Measurements from ENCODE around the gene GPR146. TPM values are rescaled to one million over a fixed set of nuclear protein-coding genes. Genes with fewer than 3 reads are reported as not detected.

GPR146 gene
- total and polyA plus RNA-seq, 2 donors (not counting 1 experiment from before 2014, with no cell fraction given) = 2.2 to 3.3 TPM

GRCh38 chr7:1004018-1004852 is 40.1 kb upstream of the GPR146 start:
- TF ChIP-seq EZH2 (IDR thresholded peaks at IDR 0.05; ENCODE audit: low read length, missing control alignments) = no peak
- no peak for TF ChIP-seq CTCF (conservative IDR thresholded peaks at IDR 0.05 in 1 of 2, IDR thresholded peaks at IDR 0.05 in 1 of 2; ENCODE audit: low read depth in 1 of 2, low read length in 2 of 2)
- Histone ChIP-seq H3K4me1 (ENCODE audit: control insufficient read depth, extremely low read depth, insufficient read depth, low read length) (no peaks in the 10 kb centered on the region), H3K36me3 (ENCODE audit: control insufficient read depth, insufficient read depth, low read length) (peaks cover 6% of the 10 kb centered on the region), H3K9me3 (ENCODE audit: control insufficient read depth, insufficient read depth, low read depth, low read length) (no peaks in the 10 kb centered on the region), H3K79me2 (ENCODE audit: control insufficient read depth, insufficient read depth, low read length) (no peaks in the 10 kb centered on the region), H3K4me2 (ENCODE audit: extremely low read depth, insufficient read depth, low read length) (no peak overlapping the region), H3K27me3 (ENCODE audit: control insufficient read depth, insufficient read depth, low read length) (no peaks in the 10 kb centered on the region), H4K20me1 (ENCODE audit: control insufficient read depth, extremely low read depth, insufficient read depth, low read length) (no peaks in the 10 kb centered on the region), H2AFZ (ENCODE audit: low read length) (no peak overlapping the region), H3K27ac (ENCODE audit: insufficient read depth, low read length) (no peak overlapping the region), H3K9ac (ENCODE audit: insufficient read depth, low read length) (no peak overlapping the region), H3K4me3 (replicated peaks in 1 of 4; ENCODE audit: control extremely low read depth in 1 of 4, insufficient read depth in 1 of 4, low read depth in 3 of 4, low read length in 4 of 4) (no peak overlapping the region)
- no peak for DNase-seq (ENCODE audit: low read depth in 2 of 2)

- peaks cover 5% of the 10 kb centered on the region for H3K36me3 ChIP-seq (ENCODE audit: control insufficient read depth, insufficient read depth, low read length)
- no peak overlapping the region for H3K4me2 ChIP-seq (ENCODE audit: extremely low read depth, insufficient read depth, low read length)
- H3K9ac ChIP-seq (ENCODE audit: insufficient read depth, low read length) = no peak overlapping the region
- H2AFZ ChIP-seq (ENCODE audit: low read length) = no peak overlapping the region
- H4K20me1 ChIP-seq (ENCODE audit: control insufficient read depth, extremely low read depth, insufficient read depth, low read length) = no peaks in the 10 kb centered on the region
- TF ChIP-seq EZH2 (IDR thresholded peaks at IDR 0.05; ENCODE audit: low read length, missing control alignments) (no peak), CTCF (conservative IDR thresholded peaks at IDR 0.05 in 1 of 2, IDR thresholded peaks at IDR 0.05 in 1 of 2; ENCODE audit: low read depth in 1 of 2, low read length in 2 of 2) (no peak)
- no peak overlapping the region for H3K4me3 ChIP-seq (replicated peaks in 1 of 4; ENCODE audit: control extremely low read depth in 1 of 4, insufficient read depth in 1 of 4, low read depth in 3 of 4, low read length in 4 of 4)
- no peaks in the 10 kb centered on the region for H3K4me1 ChIP-seq (ENCODE audit: control insufficient read depth, extremely low read depth, insufficient read depth, low read length)
- DNase-seq (ENCODE audit: low read depth in 2 of 2) = no peak
- no peaks in the 10 kb centered on the region for H3K79me2 ChIP-seq (ENCODE audit: control insufficient read depth, insufficient read depth, low read length)
- no peaks in the 10 kb centered on the region for H3K9me3 ChIP-seq (ENCODE audit: control insufficient read depth, insufficient read depth, low read depth, low read length)
- no peak overlapping the region for H3K27ac ChIP-seq (ENCODE audit: insufficient read depth, low read length)
- no peaks in the 10 kb centered on the region for H3K27me3 ChIP-seq (ENCODE audit: control insufficient read depth, insufficient read depth, low read length)
These were observed 39.0 kb upstream of the GPR146 start for GRCh38 chr7:1005303-1005702.

- H4K20me1 ChIP-seq (ENCODE audit: control insufficient read depth, extremely low read depth, insufficient read depth, low read length) = no peaks in the 10 kb centered on the region
These were observed 36.4 kb upstream of the GPR146 start for GRCh38 chr7:1007901-1008300.

More at GRCh38 chr7:1007901-1008300, 36.4 kb upstream of the GPR146 start:
- H3K4me3 ChIP-seq (replicated peaks in 1 of 4; ENCODE audit: control extremely low read depth in 1 of 4, insufficient read depth in 1 of 4, low read depth in 3 of 4, low read length in 4 of 4) = no peak overlapping the region
- no peaks in the 10 kb centered on the region for H3K4me1 ChIP-seq (ENCODE audit: control insufficient read depth, extremely low read depth, insufficient read depth, low read length)
- H3K9me3 ChIP-seq (ENCODE audit: control insufficient read depth, insufficient read depth, low read depth, low read length) = no peaks in the 10 kb centered on the region
- H3K27ac ChIP-seq (ENCODE audit: insufficient read depth, low read length) = no peak overlapping the region
- TF ChIP-seq EZH2 (IDR thresholded peaks at IDR 0.05; ENCODE audit: low read length, missing control alignments) = no peak
- no peak for TF ChIP-seq CTCF (conservative IDR thresholded peaks at IDR 0.05 in 1 of 2, IDR thresholded peaks at IDR 0.05 in 1 of 2; ENCODE audit: low read depth in 1 of 2, low read length in 2 of 2)
- peaks cover 5% of the 10 kb centered on the region for H3K36me3 ChIP-seq (ENCODE audit: control insufficient read depth, insufficient read depth, low read length)
- no peaks in the 10 kb centered on the region for H3K27me3 ChIP-seq (ENCODE audit: control insufficient read depth, insufficient read depth, low read length)
- no peak overlapping the region for H2AFZ ChIP-seq (ENCODE audit: low read length)
- H3K4me2 ChIP-seq (ENCODE audit: extremely low read depth, insufficient read depth, low read length) = no peak overlapping the region
- no peak for DNase-seq (ENCODE audit: low read depth in 2 of 2)
- H3K9ac ChIP-seq (ENCODE audit: insufficient read depth, low read length) = no peak overlapping the region
- H3K79me2 ChIP-seq (ENCODE audit: control insufficient read depth, insufficient read depth, low read length) = no peaks in the 10 kb centered on the region
